Measurements from ENCODE around the gene SPATA31D1.

GRCh38 chr9:82021198-82021597, 32.6 kb downstream of the SPATA31D1 start:
- TF ChIP-seq EZH2 (IDR thresholded peaks at IDR 0.05; ENCODE audit: borderline replicate concordance) (no peak), EZH2phosphoT487 (IDR thresholded peaks at IDR 0.05; ENCODE audit: low read depth, severe bottlenecking, unreplicated experiment) (no peak)
- TF ChIP-seq, protein P1, sequence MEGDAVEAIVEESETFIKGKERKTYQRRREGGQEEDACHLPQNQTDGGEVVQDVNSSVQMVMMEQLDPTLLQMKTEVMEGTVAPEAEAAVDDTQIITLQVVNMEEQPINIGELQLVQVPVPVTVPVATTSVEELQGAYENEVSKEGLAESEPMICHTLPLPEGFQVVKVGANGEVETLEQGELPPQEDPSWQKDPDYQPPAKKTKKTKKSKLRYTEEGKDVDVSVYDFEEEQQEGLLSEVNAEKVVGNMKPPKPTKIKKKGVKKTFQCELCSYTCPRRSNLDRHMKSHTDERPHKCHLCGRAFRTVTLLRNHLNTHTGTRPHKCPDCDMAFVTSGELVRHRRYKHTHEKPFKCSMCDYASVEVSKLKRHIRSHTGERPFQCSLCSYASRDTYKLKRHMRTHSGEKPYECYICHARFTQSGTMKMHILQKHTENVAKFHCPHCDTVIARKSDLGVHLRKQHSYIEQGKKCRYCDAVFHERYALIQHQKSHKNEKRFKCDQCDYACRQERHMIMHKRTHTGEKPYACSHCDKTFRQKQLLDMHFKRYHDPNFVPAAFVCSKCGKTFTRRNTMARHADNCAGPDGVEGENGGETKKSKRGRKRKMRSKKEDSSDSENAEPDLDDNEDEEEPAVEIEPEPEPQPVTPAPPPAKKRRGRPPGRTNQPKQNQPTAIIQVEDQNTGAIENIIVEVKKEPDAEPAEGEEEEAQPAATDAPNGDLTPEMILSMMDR (IDR thresholded peaks at IDR 0.05; ENCODE audit: poor library complexity) = no peak

Data from hepatocyte (in vitro differentiated cells).